HepG2 (cell line): ENCODE measurements around the gene AXDND1. TPM values are rescaled to one million over a fixed set of nuclear protein-coding genes. Genes with fewer than 3 reads are reported as not detected.
A peak's percentile ranks its signal among the peaks of the same experiment; 100 is the strongest.

Source experiments
- ATAC-seq: fragments of 200-7000 bp; cut with Tn5 transposase; 3 replicates; pipeline ENCODE4 v1.9.1; 2020; ENCODE audit warnings: mild to moderate bottlenecking, moderate library complexity
- BruUV-seq: library from RNA; stranded (reverse); fragments of 400-500 nt; replicated peaks from 2 replicates; lab custom pipeline; 2021; lab: Mats Ljungman, UMichigan
- CTCF ChIA-PET: fragments of 300-600 bp; formaldehyde crosslinking; extraction: SDS; loops from one replicate; lab custom pipeline; 2021; ENCODE audit warnings: low total read pairs, inconsistent platforms, low intra/inter-chr PET ratio; lab: Yijun Ruan, JAX
- POLR2A ChIA-PET: fragments of 350-600 bp; sonication (Branson Sonifier 250); formaldehyde crosslinking; loops from one replicate; lab custom pipeline; 2020; ENCODE audit warnings: antibody characterized with exemption, inconsistent platforms; lab: Yijun Ruan, JAX
- DNase-seq: peaks from one replicate; pipeline ENCODE4 v3.0.0-alpha.2; 2015; ENCODE audit warnings: low spot score
- FAIRE-seq: peaks from 3 replicates; lab custom pipeline; 2011; peaks lifted over from hg19 to GRCh38; lab: Jason Lieb, UNC
- H2AFZ ChIP-seq: one replicate; pipeline ENCODE4 v1.6.1; 2011; ENCODE audit warnings: low read length, inconsistent platforms
- H3K27ac ChIP-seq: fragments of 300-600 bp; 3 replicates; pipeline ENCODE4 v1.8.0; 2011; ENCODE audit warnings: mixed run types, mild to moderate bottlenecking, mixed read lengths, low read length, inconsistent platforms; ENCODE audit not compliant: insufficient read depth; ENCODE audit errors: extremely low read length
- H3K27me3 ChIP-seq, 2 experiments: fragments of 200-600 bp in 1 of 2; 2 replicates in 1 of 2; 3 replicates in 1 of 2; pipeline versions ENCODE4 v1.6.0 to v1.8.0; 2011; ENCODE audit warnings: low read length in 2 of 2, mild to moderate bottlenecking in 2 of 2, moderate library complexity in 2 of 2, inconsistent platforms in 1 of 2; ENCODE audit not compliant: insufficient read depth in 2 of 2, control insufficient read depth in 1 of 2
- H3K36me3 ChIP-seq, 2 experiments: fragments of 200-600 bp in 1 of 2; replicated peaks in 1 of 2; 2 replicates in 1 of 2; 3 replicates in 1 of 2; pipeline versions ENCODE4 v1.5.1 to v1.8.0; 2011; ENCODE audit warnings: low read length in 2 of 2, inconsistent platforms in 1 of 2; ENCODE audit not compliant: insufficient read depth in 2 of 2, control insufficient read depth in 1 of 2
- H3K4me1 ChIP-seq: 2 replicates; pipeline ENCODE4 v1.5.1; 2012; ENCODE audit warnings: low read length, inconsistent platforms; ENCODE audit not compliant: insufficient read depth
- H3K4me2 ChIP-seq: 2 replicates; pipeline ENCODE4 v1.6.0; 2011; ENCODE audit warnings: low read depth, low read length, inconsistent platforms
- H3K4me3 ChIP-seq, 3 experiments: fragments of 200-600 bp in 1 of 3; sonication (generic), shearing (Covaris generic) in 1 of 3; replicated peaks in 1 of 3; 2 replicates each; pipeline ENCODE4 v1.5.1; 2011 to 2016; ENCODE audit warnings: low read length in 3 of 3, inconsistent platforms in 2 of 3, low read depth in 2 of 3, mild to moderate bottlenecking in 2 of 3, control low read depth in 1 of 3, mixed read lengths in 1 of 3; ENCODE audit not compliant: insufficient read depth in 1 of 3
- H3K79me2 ChIP-seq: one replicate; pipeline ENCODE4 v1.6.1; 2011; ENCODE audit warnings: low read length, inconsistent platforms; ENCODE audit not compliant: insufficient read depth
- H3K9ac ChIP-seq: 2 replicates; pipeline ENCODE4 v1.6.0; 2011; ENCODE audit warnings: mild to moderate bottlenecking, low read depth, low read length, inconsistent platforms; ENCODE audit not compliant: insufficient read depth
- H3K9me3 ChIP-seq: 2 replicates; pipeline ENCODE4 v1.5.1; 2012; ENCODE audit warnings: mild to moderate bottlenecking, low read length
- H4K20me1 ChIP-seq: 2 replicates; pipeline ENCODE4 v1.6.0; 2011; ENCODE audit warnings: inconsistent platforms, mild to moderate bottlenecking, low read length, moderate library complexity; ENCODE audit not compliant: insufficient read depth
- FOXP1 ChIP-seq, 2 experiments: fragments of 450-650 bp in 1 of 2; IDR thresholded peaks; 2 replicates each; pipeline ENCODE4 v1.6.1; 2017 to 2018; ENCODE audit warnings: antibody characterized with exemption in 1 of 2
- GLMP ChIP-seq: sonication (generic); formaldehyde crosslinking; IDR thresholded peaks from 2 replicates; pipeline ENCODE4 v1.9.0; 2021; ENCODE audit warnings: missing genetic modification reagents, mild to moderate bottlenecking, borderline replicate concordance
- HMGA1 ChIP-seq: sonication (generic); formaldehyde crosslinking; conservative IDR thresholded peaks from 2 replicates; pipeline ENCODE4 v1.4.0; 2020; ENCODE audit warnings: missing genetic modification reagents
- JUN ChIP-seq: sonication (generic); formaldehyde crosslinking; IDR thresholded peaks from 2 replicates; pipeline ENCODE4 v1.4.0; 2020; ENCODE audit warnings: mild to moderate bottlenecking, missing genetic modification reagents
- KLF11 ChIP-seq: IDR thresholded peaks from 2 replicates; pipeline ENCODE4 v1.6.1; 2016; ENCODE audit warnings: missing compliant biosample characterization
- MAFF ChIP-seq: IDR thresholded peaks from 2 replicates; pipeline ENCODE4 v1.6.1; 2011; ENCODE audit warnings: low read depth, low read length, improper control_type of control experiment
- MAFK ChIP-seq, 2 experiments: IDR thresholded peaks in 1 of 2; conservative IDR thresholded peaks in 1 of 2; 2 replicates each; pipeline ENCODE4 v1.6.1; 2011; ENCODE audit warnings: improper control_type of control experiment in 2 of 2, low read length in 2 of 2
- MNT ChIP-seq: fragments of 450-650 bp; IDR thresholded peaks from 2 replicates; pipeline ENCODE4 v1.6.1; 2016
- POLR2G ChIP-seq: fragments of 200-400 bp; formaldehyde crosslinking; IDR thresholded peaks from 2 replicates; pipeline ENCODE4 v1.6.1; 2018; ENCODE audit warnings: mild to moderate bottlenecking, low read depth, low read length, moderate library complexity
- REL ChIP-seq: sonication (generic); formaldehyde crosslinking; conservative IDR thresholded peaks from 2 replicates; pipeline ENCODE4 v1.8.0; 2022; ENCODE audit warnings: mild to moderate bottlenecking, missing genetic modification reagents, moderate library complexity
- SSRP1 ChIP-seq: IDR thresholded peaks from 2 replicates; pipeline ENCODE4 v1.6.1; 2016; ENCODE audit warnings: control low read depth
- USF2 ChIP-seq, 2 experiments: sonication (generic) in 1 of 2; formaldehyde crosslinking in 1 of 2; IDR thresholded peaks; 2 replicates each; pipeline versions ENCODE4 v1.5.1 to v1.6.1; 2011 to 2020; ENCODE audit warnings: borderline replicate concordance in 1 of 2, low read depth in 1 of 2, low read length in 1 of 2, mild to moderate bottlenecking in 1 of 2, missing genetic modification reagents in 1 of 2, moderate library complexity in 1 of 2
- ZNF18 ChIP-seq: sonication (generic); formaldehyde crosslinking; IDR thresholded peaks from 2 replicates; pipeline ENCODE4 v1.8.0; 2022; ENCODE audit warnings: mild to moderate bottlenecking, missing genetic modification reagents; ENCODE audit not compliant: insufficient replicate concordance
- ZNF367 ChIP-seq: sonication (generic); formaldehyde crosslinking; IDR thresholded peaks from 2 replicates; pipeline ENCODE4 v1.4.0; 2020; ENCODE audit warnings: missing genetic modification reagents, borderline replicate concordance
- ZZZ3 ChIP-seq: sonication (generic); formaldehyde crosslinking; IDR thresholded peaks from 2 replicates; pipeline ENCODE4 v1.4.0; 2020; ENCODE audit warnings: missing genetic modification reagents, mild to moderate bottlenecking, borderline replicate concordance
- WGBS: methylation state at CpG from one replicate; pipeline ENCODE4 v1.1.6; 2017; ENCODE audit warnings: low lambda C conversion rate; 5-methylcytosine and 5-hydroxymethylcytosine counted together
- in situ Hi-C: cut with HindIII; loops from 2 replicates; pipeline ENCODE4 v1.10.0; 2017; ENCODE audit warnings: low pct_unique_long_range_greater_than_20kb; ENCODE audit not compliant: extremely low pct_ligation_motif_present
- intact Hi-C: fragments of 100-400 bp; cut with micrococcal nuclease; formaldehyde crosslinking; loops from one replicate; pipeline ENCODE4 v1.10.0; 2022; ENCODE audit not compliant: unreplicated experiment
- polyA plus RNA-seq, 8 experiments: library from polyadenylated mRNA; depleted of rRNA in 3 of 8; stranded (reverse) in 7 of 8; unstranded in 1 of 8; fragments of >200 nt; fragmentation: Illumina TruSeq in 4 of 8; extraction: Trizol in 4 of 8; gene quantifications; 2 replicates each; pipeline versions ENCODE4 v1.2.1 to v1.2.3, GENCODE V29; 2011 to 2016; ENCODE audit warnings: low read depth in 4 of 8, missing spikeins in 1 of 8, mixed read lengths in 1 of 8; ENCODE audit not compliant: insufficient read depth in 1 of 8
- total RNA-seq, 5 experiments: library from RNA; depleted of rRNA; stranded (reverse); fragments of >200 nt; fragmentation: Illumina TruSeq; extraction: Trizol; gene quantifications; 2 replicates each; pipeline ENCODE4 v1.2.3, GENCODE V29; 2016; ENCODE audit warnings: low read depth in 1 of 5

Gene AXDND1
- total and polyA plus RNA-seq, 2 of the 13 experiments (the other 11 are each of a cell fraction or from before 2014, with no cell fraction given), result 0.15 to 0.40 TPM

GRCh38 chr1:179506199-179506598 is 140.4 kb downstream of the AXDND1 start (continued):
- no peak for TF ChIP-seq FOXP1 (IDR thresholded peaks at IDR 0.05)
- no peak for TF ChIP-seq FOXP1 (CRISPR knock-in tag; IDR thresholded peaks at IDR 0.05)
- no peak for TF ChIP-seq USF2 (IDR thresholded peaks at IDR 0.05; ENCODE audit: low read depth, low read length)
- no peak for TF ChIP-seq USF2 (CRISPR knock-in tag; IDR thresholded peaks at IDR 0.05; ENCODE audit: borderline replicate concordance)
- TF ChIP-seq JUN (CRISPR knock-in tag), result no peak
- TF ChIP-seq GLMP (CRISPR knock-in tag), result no peak

- TF ChIP-seq JUN (CRISPR knock-in tag) (no peak), MAFK (conservative IDR thresholded peaks at IDR 0.05 in 1 of 2, IDR thresholded peaks at IDR 0.05 in 1 of 2; ENCODE audit: low read length in 2 of 2) (peak; percentile 39 to 55; a peak in 3 of 4 replicates), SSRP1 (no peak), POLR2G (no peak), ZZZ3 (no peak), KLF11 (CRISPR knock-in tag) (no peak), ZNF18 (CRISPR knock-in tag) (no peak), ZNF367 (CRISPR knock-in tag) (no peak), REL (CRISPR knock-in tag) (no peak), MNT (no peak), HMGA1 (CRISPR knock-in tag) (no peak), MAFF (peak; percentile 38; the same call in 1 of the 2 replicates)
- H3K27ac ChIP-seq, result no peak overlapping the region
- H3K36me3 ChIP-seq, result no peaks in the 10 kb centered on the region
- DNase-seq, result no peak
- no peak for ATAC-seq
- in situ Hi-C loops (no loop called here), intact Hi-C loops (no loop called here)
- H4K20me1 ChIP-seq, result no peaks in the 10 kb centered on the region
- no peak overlapping the region for H3K4me3 ChIP-seq
- 37% methylated on average over 4 of the region's 4 CpGs for WGBS
- no peak overlapping the region for H3K9ac ChIP-seq
- H2AFZ ChIP-seq, result no peak overlapping the region
- POLR2A ChIA-PET, result no interaction called here
- H3K9me3 ChIP-seq, result no peaks in the 10 kb centered on the region
- no peak overlapping the region for H3K4me2 ChIP-seq
- no peak for FAIRE-seq
- H3K79me2 ChIP-seq, result no peaks in the 10 kb centered on the region
- no TSS peak for BruUV-seq
- H3K4me1 ChIP-seq, result no peaks in the 10 kb centered on the region
- CTCF ChIA-PET, result no interaction called here
- H3K27me3 ChIP-seq, result no peaks in the 10 kb centered on the region
Measured at GRCh38 chr1:179509384-179509783, 143.6 kb downstream of the AXDND1 start.
